CD8-positive, alpha-beta memory T cell (primary cell): ENCODE data around the gene DDI2. TPM values are rescaled to one million over a fixed set of nuclear protein-coding genes. Genes with fewer than 3 reads are reported as not detected.
"Not testable (repeated sequence)": the region's sequence is repeated elsewhere in the genome, so short reads cannot be mapped to it uniquely, and the experiment has no call there.

Experiments used
- CTCF ChIA-PET: fragments of 350-600 bp; sonication (Branson Sonifier 250); formaldehyde crosslinking; loops from one replicate; lab custom pipeline; 2021; ENCODE audit warnings: antibody characterized with exemption; lab: Charles Lee
- POLR2A ChIA-PET: fragments of 350-600 bp; sonication (Branson Sonifier 250); formaldehyde crosslinking; loops from one replicate; lab custom pipeline; 2021; ENCODE audit warnings: antibody characterized with exemption; lab: Charles Lee
- DNase-seq, 5 donors: peaks; one replicate each; pipeline versions ENCODE4 v3.0.0 to v3.0.0-alpha.2; 2020 to 2022; ENCODE audit warnings: mixed read lengths in 1 of 5
- H3K27ac ChIP-seq: one replicate; pipeline ENCODE4 v1.7.0; 2013; ENCODE audit warnings: low read depth, mild to moderate bottlenecking, low read length, moderate library complexity
- H3K27me3 ChIP-seq: 2 replicates; pipeline ENCODE4 v1.7.0; 2013; ENCODE audit warnings: low read length, mild to moderate bottlenecking; ENCODE audit not compliant: insufficient read depth, poor library complexity, severe bottlenecking
- H3K36me3 ChIP-seq: 2 replicates; pipeline ENCODE4 v1.7.0; 2013; ENCODE audit warnings: mild to moderate bottlenecking, low read length, moderate library complexity; ENCODE audit not compliant: insufficient read depth
- H3K4me1 ChIP-seq: 2 replicates; pipeline ENCODE4 v1.7.0; 2013; ENCODE audit warnings: mild to moderate bottlenecking, low read length, moderate library complexity; ENCODE audit not compliant: insufficient read depth
- H3K4me3 ChIP-seq: 2 replicates; pipeline ENCODE4 v1.7.0; 2013; ENCODE audit warnings: mild to moderate bottlenecking, low read length
- H3K9me3 ChIP-seq: 2 replicates; pipeline ENCODE4 v1.7.0; 2013; ENCODE audit warnings: mild to moderate bottlenecking, low read length
- H3K27ac Mint-ChIP-seq, 8 donors: one replicate each; pipeline ENCODE4 v1.8.0; 2020 to 2021; ENCODE audit warnings: mixed read lengths in 8 of 8, mild to moderate bottlenecking in 6 of 8, inconsistent platforms in 3 of 8, moderate library complexity in 3 of 8
- H3K27me3 Mint-ChIP-seq, 2 donors: one replicate each; pipeline ENCODE4 v1.8.0; 2020 to 2021; ENCODE audit warnings: mixed read lengths in 2 of 2, mild to moderate bottlenecking in 1 of 2, moderate library complexity in 1 of 2
- H3K36me3 Mint-ChIP-seq, 3 donors: one replicate each; pipeline ENCODE4 v1.8.0; 2020 to 2021; ENCODE audit warnings: mixed read lengths in 3 of 3, inconsistent platforms in 1 of 3, mild to moderate bottlenecking in 1 of 3
- H3K4me1 Mint-ChIP-seq, 3 donors: one replicate each; pipeline ENCODE4 v1.8.0; 2020 to 2021; ENCODE audit warnings: mixed read lengths in 3 of 3, inconsistent platforms in 1 of 3, mild to moderate bottlenecking in 1 of 3
- H3K4me3 Mint-ChIP-seq, 7 donors: one replicate each; pipeline ENCODE4 v1.8.0; 2020 to 2021; ENCODE audit warnings: mixed read lengths in 7 of 7, mild to moderate bottlenecking in 6 of 7, moderate library complexity in 4 of 7, inconsistent platforms in 2 of 7
- H3K9me3 Mint-ChIP-seq, 5 donors: one replicate each; pipeline ENCODE4 v1.8.0; 2020 to 2022; ENCODE audit warnings: mixed read lengths in 5 of 5, mild to moderate bottlenecking in 3 of 5, moderate library complexity in 2 of 5, inconsistent platforms in 1 of 5
- polyA plus RNA-seq: library from polyadenylated mRNA; unstranded; fragments of 300-500 nt; fragmentation: Illumina TruSeq; gene quantifications from one replicate; pipeline ENCODE4 v1.2.3, GENCODE V29; 2021
- total RNA-seq, 2 experiments: library from RNA; stranded (reverse); gene quantifications; one replicate each; pipeline ENCODE4 v1.2.3, GENCODE V29; 2021

DDI2 gene
- total and polyA plus RNA-seq, 3 experiments from 2014 or later, result 6.1 to 50.4 (median 47.8) TPM

DNA sequence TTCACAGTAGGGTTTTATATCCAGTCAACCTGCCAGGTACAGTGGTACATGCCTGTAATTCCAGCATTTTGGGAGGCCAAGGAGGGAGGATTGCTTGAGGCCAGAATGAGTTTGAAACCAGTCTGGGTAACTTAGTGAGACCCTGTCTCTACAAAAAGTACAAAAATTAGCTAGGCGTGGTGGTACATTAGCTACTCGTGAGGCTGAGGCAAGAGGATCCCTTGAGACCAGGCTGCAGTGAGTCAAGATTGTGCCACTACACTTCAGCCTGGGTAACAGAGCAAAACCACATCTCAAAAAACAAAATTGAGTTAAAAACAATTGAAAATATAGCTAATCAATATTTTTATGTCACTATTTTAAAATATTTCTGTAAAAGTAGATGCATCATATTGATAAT, 33.2 kb downstream of the DDI2 start:
- H3K9me3 Mint-ChIP-seq, result no peaks in the 10 kb centered on the region
- Histone ChIP-seq H3K4me3 (no peak overlapping the region), H3K9me3 (no peaks in the 10 kb centered on the region), H3K27ac (no peak overlapping the region), H3K36me3 (peaks cover 38% of the 10 kb centered on the region), H3K4me1 (no peaks in the 10 kb centered on the region), H3K27me3 (no peaks in the 10 kb centered on the region)
- H3K4me1 Mint-ChIP-seq, result peaks cover 0 to 3% (median 2%) of the 10 kb centered on the region in 3 donors
- H3K27ac Mint-ChIP-seq, result no peak overlapping the region
- CTCF ChIA-PET, result no interaction called here
- peaks cover 3 to 81% (median 17%) of the 10 kb centered on the region in 3 donors for H3K36me3 Mint-ChIP-seq
- POLR2A ChIA-PET, result interaction anchor here (0.6 kb wide), 1 partner anchor 15 kb away, joined by 4 read pairs; no protein-coding TSS in a partner anchor
- H3K27me3 Mint-ChIP-seq, result no peaks in the 10 kb centered on the region
- DNase-seq, result no peak
- no peak overlapping the region for H3K4me3 Mint-ChIP-seq

DNA sequence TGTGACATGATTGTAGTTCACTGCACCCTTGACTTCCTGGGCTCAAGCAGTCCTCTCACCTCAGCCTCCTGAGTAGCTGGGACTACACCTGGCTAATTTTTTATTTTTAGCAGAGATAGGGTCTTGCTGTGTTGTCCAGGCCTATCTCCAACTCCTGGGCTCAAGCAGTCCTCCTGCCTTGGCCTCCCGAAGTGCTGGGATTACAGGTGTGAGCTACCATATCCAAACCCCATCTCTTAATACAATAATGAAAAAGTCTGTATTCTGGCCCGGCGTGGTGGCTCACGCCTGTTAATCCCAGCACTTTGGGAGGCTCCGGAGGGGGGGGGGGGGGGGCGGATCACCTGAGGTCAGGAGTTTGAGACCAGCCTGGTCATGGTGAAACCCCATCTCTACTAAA, 34.9 kb downstream of the DDI2 start:
- H3K4me3 Mint-ChIP-seq, H3K27ac ChIP-seq, CTCF ChIA-PET, H3K27ac Mint-ChIP-seq, H3K27me3 ChIP-seq, H3K9me3 ChIP-seq, DNase-seq, H3K4me3 ChIP-seq, H3K4me1 ChIP-seq, H3K9me3 Mint-ChIP-seq, H3K27me3 Mint-ChIP-seq, POLR2A ChIA-PET, H3K4me1 Mint-ChIP-seq: not testable (repeated sequence)
- H3K36me3 Mint-ChIP-seq, result peaks cover 3 to 83% (median 18%) of the 10 kb centered on the region in 3 donors
- H3K36me3 ChIP-seq, result peaks cover 49% of the 10 kb centered on the region

DNA sequence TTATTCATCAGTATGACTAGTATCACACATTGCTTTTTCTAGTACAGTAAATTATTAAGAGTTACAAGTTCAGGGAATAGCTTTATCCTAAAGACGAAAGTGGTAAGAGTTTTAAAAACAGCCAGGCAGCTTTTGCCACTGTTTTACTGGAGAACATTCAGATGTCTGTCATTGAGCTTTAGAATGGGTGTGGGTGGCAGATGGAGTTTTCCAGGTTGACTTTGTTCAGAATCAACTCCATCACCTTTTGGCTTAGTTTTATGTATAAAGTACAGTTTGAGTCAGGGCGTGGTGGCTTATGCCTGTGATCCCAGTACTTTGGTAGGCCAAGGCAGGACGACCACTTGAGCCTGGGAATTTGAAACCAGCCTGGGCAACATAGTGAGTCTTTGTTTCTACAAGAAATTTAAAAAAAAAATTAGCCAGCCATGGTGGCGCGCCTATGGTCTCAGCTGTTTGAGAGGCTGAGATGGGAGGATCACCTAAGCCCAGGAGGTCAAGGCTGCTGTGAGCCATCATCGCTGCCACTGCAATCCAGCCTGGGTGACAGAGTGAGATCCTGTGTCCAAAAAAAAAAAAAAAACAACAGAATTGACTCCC, 36.9 kb downstream of the DDI2 start:
- H3K9me3 ChIP-seq, result no peaks in the 10 kb centered on the region
- Mint-ChIP-seq H3K4me1 (no peaks in the 10 kb centered on the region), H3K36me3 (peaks cover 0 to 80% (median 16%) of the 10 kb centered on the region in 3 donors), H3K4me3 (no peak overlapping the region), H3K27ac (peak overlapping the region in 3 of 8 donors; percentile 21 to 54 (median 36)), H3K9me3 (no peaks in the 10 kb centered on the region), H3K27me3 (no peaks in the 10 kb centered on the region)
- CTCF ChIA-PET, result no interaction called here
- H3K36me3 ChIP-seq, result peaks cover 45% of the 10 kb centered on the region
- DNase-seq, result no peak
- H3K27ac ChIP-seq, result no peak overlapping the region
- H3K4me3 ChIP-seq, result no peak overlapping the region
- H3K27me3 ChIP-seq, result no peaks in the 10 kb centered on the region
- POLR2A ChIA-PET, result interaction anchor here (0.5 kb wide), 1 partner anchor 63 kb away, joined by 3 read pairs; no protein-coding TSS in a partner anchor
- H3K4me1 ChIP-seq, result no peaks in the 10 kb centered on the region

DNA sequence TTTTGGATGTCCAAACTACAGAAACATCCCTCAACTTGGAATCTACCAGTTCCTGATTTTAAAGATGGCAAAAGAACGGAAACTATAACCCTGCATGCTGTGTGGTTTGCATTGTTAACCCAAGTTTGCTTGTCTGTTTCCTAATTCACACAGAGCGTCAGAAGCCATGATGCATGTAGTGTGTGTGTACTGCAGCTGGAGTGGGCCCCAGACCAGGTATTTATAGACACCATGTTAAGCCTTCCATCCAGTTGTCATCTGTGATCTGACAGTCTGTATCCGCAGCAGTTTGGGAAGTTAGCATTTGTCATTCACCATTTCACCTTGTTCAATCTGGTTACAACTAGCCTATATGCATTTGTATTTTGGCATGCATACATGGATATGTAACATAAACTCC, 39.2 kb downstream of the DDI2 start:
- Mint-ChIP-seq H3K9me3 (no peaks in the 10 kb centered on the region), H3K4me3 (no peak overlapping the region), H3K4me1 (no peaks in the 10 kb centered on the region), H3K36me3 (peaks cover 10 to 84% (median 22%) of the 10 kb centered on the region in 3 donors), H3K27ac (peak overlapping the region in 1 of 8 donors; percentile 61), H3K27me3 (no peaks in the 10 kb centered on the region)
- H3K27me3 ChIP-seq, result no peaks in the 10 kb centered on the region
- no peak overlapping the region for H3K27ac ChIP-seq
- no peaks in the 10 kb centered on the region for H3K4me1 ChIP-seq
- no peaks in the 10 kb centered on the region for H3K9me3 ChIP-seq
- H3K4me3 ChIP-seq, result no peak overlapping the region
- POLR2A ChIA-PET, result no interaction called here
- peaks cover 51% of the 10 kb centered on the region for H3K36me3 ChIP-seq
- CTCF ChIA-PET, result interaction anchor here (0.7 kb wide), 1 partner anchor 9 kb away, joined by 3 read pairs; no protein-coding TSS in a partner anchor
- no peak for DNase-seq

DNA sequence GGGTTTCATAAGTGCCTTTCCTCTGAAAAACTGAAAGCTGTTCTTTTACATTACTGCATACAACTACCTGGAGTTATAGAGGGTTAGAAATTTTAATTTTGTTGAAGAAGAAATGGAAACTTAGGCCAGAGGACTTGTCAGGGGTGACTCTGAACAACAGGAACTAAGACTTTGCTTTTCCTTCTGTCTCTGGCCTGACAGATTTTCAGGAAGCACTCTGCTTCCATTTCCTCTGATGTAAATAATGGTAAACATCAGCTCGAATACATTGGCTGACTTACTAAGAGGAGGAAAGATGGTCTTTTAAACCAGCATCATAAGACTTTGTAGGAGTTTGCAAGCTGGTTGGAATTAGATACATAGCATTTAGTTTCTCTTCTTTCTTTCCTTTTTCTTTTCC, 39.8 kb downstream of the DDI2 start:
- H3K4me1 ChIP-seq, result no peaks in the 10 kb centered on the region
- H3K27ac ChIP-seq, result no peak overlapping the region
- no peak overlapping the region for H3K4me3 Mint-ChIP-seq
- no peaks in the 10 kb centered on the region for H3K27me3 ChIP-seq
- H3K36me3 Mint-ChIP-seq, result peaks cover 10 to 84% (median 20%) of the 10 kb centered on the region in 3 donors
- POLR2A ChIA-PET, result no interaction called here
- H3K4me3 ChIP-seq, result no peak overlapping the region
- no peaks in the 10 kb centered on the region for H3K27me3 Mint-ChIP-seq
- peaks cover 46% of the 10 kb centered on the region for H3K36me3 ChIP-seq
- no peaks in the 10 kb centered on the region for H3K9me3 Mint-ChIP-seq
- CTCF ChIA-PET, result no interaction called here
- H3K27ac Mint-ChIP-seq, result peak overlapping the region in 2 of 8 donors; percentile 48 to 68
- H3K9me3 ChIP-seq, result no peaks in the 10 kb centered on the region
- H3K4me1 Mint-ChIP-seq, result no peaks in the 10 kb centered on the region
- DNase-seq, result no peak

DNA sequence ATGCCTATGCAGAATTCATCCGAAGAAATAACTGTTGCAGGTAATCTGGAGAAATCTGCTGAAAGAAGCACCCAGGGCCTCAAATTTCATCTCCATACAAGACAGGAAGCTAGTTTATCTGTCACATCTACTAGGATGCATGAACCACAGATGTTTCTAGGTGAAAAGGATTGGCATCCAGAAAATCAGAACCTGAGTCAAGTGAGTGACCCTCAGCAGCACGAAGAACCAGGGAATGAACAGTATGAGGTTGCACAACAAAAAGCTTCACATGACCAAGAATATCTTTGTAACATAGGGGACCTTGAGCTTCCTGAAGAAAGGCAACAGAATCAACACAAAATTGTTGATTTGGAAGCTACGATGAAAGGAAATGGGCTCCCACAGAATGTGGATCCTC, 42.9 kb downstream of the DDI2 start:
- H3K36me3 ChIP-seq, result peaks cover 39% of the 10 kb centered on the region
- no peaks in the 10 kb centered on the region for H3K9me3 Mint-ChIP-seq
- H3K4me1 Mint-ChIP-seq, result peaks cover 0 to 2% (median 0%) of the 10 kb centered on the region in 3 donors
- no peak for DNase-seq
- peaks cover 10 to 75% (median 15%) of the 10 kb centered on the region in 3 donors for H3K36me3 Mint-ChIP-seq
- H3K27me3 Mint-ChIP-seq, result no peaks in the 10 kb centered on the region
- H3K27ac ChIP-seq, result no peak overlapping the region
- H3K9me3 ChIP-seq, result no peaks in the 10 kb centered on the region
- no peaks in the 10 kb centered on the region for H3K27me3 ChIP-seq
- H3K4me3 ChIP-seq, result no peak overlapping the region
- H3K4me3 Mint-ChIP-seq, result no peak overlapping the region
- no peaks in the 10 kb centered on the region for H3K4me1 ChIP-seq
- POLR2A ChIA-PET, result interaction anchor here (0.6 kb wide), 1 partner anchor 865 kb away, joined by 3 read pairs; no protein-coding TSS in a partner anchor
- CTCF ChIA-PET, result interaction anchor here (1.1 kb wide), 1 partner anchor 81 kb away, joined by 3 read pairs; no protein-coding TSS in a partner anchor
- peak overlapping the region in 1 of 8 donors; percentile 33 for H3K27ac Mint-ChIP-seq

DNA sequence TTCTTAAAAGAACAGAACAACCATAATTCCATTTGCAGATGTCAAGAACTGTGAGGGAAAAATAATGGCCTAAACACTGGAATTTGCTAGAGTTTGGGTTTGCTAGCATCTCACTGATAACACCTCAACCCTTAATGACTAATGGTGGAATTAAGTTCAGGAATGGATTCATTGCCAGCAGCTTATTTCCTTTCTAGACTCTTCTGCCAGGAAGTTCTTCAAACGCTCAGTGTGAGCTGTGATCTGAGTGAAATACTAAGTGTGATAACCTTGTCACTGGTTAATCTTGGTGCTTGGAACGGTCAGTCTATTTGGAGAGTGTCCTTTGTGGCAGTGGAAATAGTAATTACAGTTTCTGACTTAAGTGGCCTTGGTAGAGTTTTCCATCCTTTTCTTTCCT, 45.2 kb downstream of the DDI2 start:
- ChIA-PET CTCF (no interaction called here), POLR2A (no interaction called here)
- no peaks in the 10 kb centered on the region for H3K9me3 Mint-ChIP-seq
- Histone ChIP-seq H3K27me3 (no peaks in the 10 kb centered on the region), H3K4me1 (no peaks in the 10 kb centered on the region), H3K36me3 (peaks cover 24% of the 10 kb centered on the region), H3K9me3 (no peaks in the 10 kb centered on the region), H3K4me3 (no peak overlapping the region), H3K27ac (no peak overlapping the region)
- no peak overlapping the region for H3K4me3 Mint-ChIP-seq
- no peak for DNase-seq
- H3K27me3 Mint-ChIP-seq, result no peaks in the 10 kb centered on the region
- peaks cover 0 to 4% (median 0%) of the 10 kb centered on the region in 3 donors for H3K4me1 Mint-ChIP-seq
- H3K36me3 Mint-ChIP-seq, result peaks cover 10 to 56% (median 10%) of the 10 kb centered on the region in 3 donors
- H3K27ac Mint-ChIP-seq, result peak overlapping the region in 1 of 8 donors; percentile 23

DNA sequence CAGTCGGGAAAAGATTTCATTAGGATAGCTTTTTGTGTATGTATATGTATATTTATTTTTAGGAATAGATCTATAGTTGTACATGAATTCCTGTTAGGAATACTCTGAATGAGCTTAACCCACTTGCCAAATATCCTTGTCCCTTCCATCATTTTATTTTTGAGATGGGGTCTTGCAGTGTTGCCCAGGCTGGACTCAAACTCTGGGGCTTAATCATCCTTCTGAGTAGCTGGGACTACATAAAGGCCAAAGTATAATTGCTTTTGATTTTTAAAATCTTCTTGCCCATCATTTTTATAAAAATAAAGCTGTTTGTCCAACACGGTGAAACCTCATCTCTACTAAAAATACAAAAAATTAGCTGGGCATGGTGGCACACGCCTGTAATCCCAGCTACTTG, 46.7 kb downstream of the DDI2 start:
- H3K27me3 ChIP-seq, result no peaks in the 10 kb centered on the region
- Mint-ChIP-seq H3K4me3 (no peak overlapping the region), H3K9me3 (no peaks in the 10 kb centered on the region), H3K36me3 (peaks cover 10 to 47% (median 11%) of the 10 kb centered on the region in 3 donors), H3K27ac (no peak overlapping the region), H3K4me1 (peaks cover 0 to 4% (median 0%) of the 10 kb centered on the region in 3 donors), H3K27me3 (no peaks in the 10 kb centered on the region)
- DNase-seq, result no peak
- no peaks in the 10 kb centered on the region for H3K4me1 ChIP-seq
- ChIA-PET POLR2A (no interaction called here), CTCF (no interaction called here)
- H3K36me3 ChIP-seq, result peaks cover 23% of the 10 kb centered on the region
- H3K27ac ChIP-seq, result no peak overlapping the region
- H3K4me3 ChIP-seq, result no peak overlapping the region
- H3K9me3 ChIP-seq, result no peaks in the 10 kb centered on the region
